Stromal cell of bone marrow (primary cell): ENCODE data around the gene ATP9B.

Source experiments
- DNase-seq: peaks from one replicate; pipeline ENCODE4 v3.0.0-alpha.2; 2012; ENCODE audit warnings: low read depth

ATP9B gene

DNA sequence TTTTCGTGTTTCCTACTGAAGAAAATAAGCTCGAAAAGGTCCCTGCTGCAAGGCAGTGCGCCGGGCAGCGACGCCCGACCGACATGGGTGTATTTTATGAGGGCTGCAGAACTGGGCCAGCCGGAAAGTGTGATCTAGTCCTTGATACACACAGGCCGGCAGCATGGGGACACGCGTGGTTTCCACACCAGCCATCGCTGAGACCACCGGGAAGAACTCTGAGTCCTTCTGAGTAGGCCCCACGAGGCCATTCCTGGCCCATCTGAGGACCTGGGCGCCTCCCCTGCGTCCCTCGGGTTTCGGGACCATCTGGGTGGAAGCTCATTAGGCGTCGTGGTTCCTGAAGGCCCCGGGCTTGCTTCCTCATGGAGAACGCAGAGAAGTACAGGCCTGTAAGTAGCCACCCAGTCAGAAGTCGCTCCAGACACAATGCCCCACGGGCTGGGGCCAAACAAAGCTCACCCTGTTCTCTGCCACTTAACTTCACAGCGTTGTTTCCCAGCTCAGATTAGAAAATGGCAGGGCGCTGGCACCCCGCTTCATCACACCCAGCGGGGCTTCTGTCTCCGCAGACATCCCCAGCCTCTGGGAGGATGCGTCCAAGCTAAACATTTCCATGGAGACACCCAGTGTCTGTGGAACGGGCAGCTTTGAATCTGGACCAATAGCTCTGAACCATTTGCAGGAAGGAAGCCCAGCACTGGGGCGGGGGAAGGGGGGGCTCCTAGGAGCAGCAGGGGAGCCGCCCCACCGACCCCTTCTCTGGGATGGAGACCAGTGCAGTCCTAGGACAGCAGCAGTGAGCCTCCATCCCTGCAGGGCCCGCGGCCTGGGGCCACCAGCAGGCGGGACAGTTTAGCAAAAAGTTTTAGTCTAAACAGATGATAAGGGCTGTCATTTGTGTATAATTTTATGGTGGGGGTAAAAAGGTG is 328.9 kb downstream of the ATP9B start:
- DNase-seq = no peak

DNA sequence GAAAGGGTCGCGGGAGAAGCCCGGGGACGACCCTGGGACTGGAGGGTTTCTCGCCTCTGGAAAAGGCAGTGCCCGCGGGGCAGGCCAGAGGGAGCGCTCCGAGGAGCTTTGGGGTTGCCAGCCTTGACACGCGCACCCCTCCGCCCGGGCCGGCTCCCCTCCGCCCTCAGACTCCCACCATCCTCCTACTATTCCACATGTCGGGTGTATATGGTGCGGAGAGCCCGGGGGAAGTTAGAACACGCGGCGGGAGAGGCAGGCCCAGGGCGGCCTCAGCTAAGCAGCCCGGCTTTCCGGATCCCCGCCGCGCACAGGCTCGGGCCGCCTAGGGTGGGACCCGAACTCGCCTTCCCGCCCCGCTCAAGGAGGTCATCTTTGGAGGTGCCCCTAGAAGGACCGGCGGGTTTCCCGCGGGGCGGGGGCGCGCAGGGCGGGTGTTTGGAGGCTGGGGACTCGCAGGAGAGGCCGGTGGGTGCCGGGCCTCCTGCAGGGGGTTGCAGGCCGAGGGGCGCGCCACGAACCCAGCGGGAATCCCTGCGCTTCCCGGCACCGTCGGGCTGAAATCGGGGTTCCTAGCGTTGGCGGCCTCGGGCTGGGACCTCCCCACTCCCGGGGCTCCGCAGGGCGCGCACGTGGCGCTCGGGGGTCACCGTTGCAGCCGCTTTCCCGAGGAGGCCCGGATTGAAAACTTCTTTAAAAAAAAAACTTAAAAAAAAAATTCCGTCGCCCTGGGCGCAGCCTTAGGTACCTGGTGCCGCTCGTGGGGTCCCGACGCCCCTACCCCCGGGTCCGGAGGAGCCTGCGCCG is 330.3 kb downstream of the ATP9B start:
- no peak for DNase-seq

GRCh38 chr18:79400091-79400590 is 330.9 kb downstream of the ATP9B start:
- DNase-seq = no peak

DNA sequence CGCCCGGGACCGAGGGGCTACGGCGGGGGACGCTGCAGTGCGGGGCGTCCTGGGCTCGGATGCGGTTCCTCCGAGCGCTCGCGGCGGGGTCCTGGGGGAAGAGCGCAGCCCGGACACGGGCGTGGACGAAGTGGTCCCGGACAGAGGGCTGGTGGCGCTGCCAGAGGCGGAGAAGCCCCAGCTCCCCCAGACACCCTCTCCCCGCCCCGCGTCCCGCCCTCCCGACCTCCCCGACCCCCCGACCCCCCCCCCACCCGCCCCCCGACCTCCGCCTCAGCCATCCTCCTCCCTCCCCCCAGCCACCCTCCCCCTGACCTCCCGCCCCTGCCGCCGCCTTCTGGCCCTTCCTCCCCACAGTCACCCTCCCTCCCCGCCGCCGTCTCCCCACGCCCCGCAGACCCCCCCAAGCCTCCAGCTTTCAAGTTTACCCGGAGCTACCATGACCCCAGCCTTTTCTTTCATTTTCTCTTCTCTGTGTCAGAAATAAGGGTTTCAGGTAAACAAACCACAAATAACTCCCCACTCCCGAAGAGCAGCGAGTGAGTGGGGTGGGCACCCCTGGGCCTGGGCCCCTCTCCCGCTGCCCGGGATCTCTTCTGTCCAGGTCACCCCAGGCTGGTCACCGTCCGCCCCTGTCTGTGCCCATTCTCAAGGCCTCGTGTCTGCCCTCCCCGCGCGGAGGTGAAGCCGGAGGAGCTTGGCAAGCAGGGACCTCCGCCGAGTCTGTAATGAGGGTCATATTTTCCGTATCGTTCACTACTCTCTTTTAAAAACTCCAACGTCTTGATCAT is 331.6 kb downstream of the ATP9B start:
- DNase-seq = no peak

DNA sequence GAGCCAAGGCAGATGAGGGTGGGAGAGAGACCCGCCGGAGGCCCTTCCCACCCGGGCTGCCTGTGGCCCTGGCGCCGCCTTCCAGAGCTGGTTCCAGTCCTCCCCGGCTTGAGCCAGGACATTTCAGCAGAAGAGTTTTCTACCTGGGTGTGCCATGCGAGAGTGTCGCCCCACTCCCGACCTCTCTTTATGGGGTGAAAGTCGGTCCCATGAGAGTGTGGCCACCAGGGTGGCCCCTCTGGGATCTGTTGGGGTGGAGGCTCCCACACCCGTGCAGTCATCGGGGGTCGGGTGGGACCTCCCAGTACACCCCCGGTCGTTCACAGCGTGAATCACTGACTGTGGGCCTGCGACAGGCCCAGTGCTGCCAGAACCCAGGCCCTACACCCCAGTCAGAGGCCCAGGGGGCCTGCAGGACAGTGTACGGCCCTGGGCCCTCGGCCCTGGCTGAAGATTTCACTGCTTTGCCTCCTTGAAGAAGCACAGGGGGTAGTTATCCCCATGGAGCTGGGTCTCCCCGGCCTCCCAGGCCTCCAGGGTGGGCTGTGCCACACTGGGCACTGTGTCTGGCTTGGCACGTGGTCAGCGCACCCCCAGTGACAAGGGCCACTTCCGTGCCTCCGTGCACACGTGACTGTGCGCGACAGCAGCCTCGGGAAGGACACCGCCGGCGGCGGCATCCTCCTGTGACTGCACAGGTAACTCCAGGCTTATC is 332.5 kb downstream of the ATP9B start:
- DNase-seq = no peak

- DNase-seq = no peak
Measured at GRCh38 chr18:79402209-79402576, 333.0 kb downstream of the ATP9B start.

DNA sequence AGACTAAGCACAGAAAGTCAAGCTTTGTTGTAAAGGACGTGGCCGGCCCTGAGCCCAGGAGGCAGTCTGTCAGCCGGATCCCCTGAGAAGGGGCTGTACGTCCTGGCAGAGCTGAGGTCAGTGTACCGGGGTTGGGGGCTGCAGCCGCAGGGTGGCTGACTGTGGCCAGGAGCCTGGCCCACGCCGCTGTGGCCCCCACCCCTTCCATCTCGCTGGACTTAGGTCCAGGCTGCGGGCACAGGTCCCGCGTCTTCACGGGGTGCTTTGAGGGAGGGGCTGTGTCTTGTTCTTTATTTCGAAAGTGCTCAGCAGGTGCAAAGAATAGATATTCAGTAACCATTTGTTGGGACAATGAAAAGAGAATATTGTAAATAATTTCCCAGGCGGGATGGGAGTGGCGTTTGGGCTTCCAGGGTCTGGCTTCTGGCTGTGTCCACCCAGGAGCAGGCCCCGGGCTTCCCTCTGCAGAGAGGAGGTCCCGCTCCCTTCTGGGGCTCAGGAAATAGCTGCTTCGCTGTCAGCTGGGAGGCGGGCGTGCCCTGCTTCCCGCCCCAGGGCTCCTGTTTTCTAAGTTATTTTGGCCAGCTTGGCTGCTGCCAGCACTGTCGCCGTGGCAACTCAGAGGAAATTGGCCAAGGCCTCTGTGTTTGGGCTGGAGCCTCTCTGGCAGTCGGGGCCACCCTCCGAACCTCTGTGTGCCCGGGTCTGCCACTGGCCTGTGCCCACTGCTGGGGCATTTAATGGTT is 334.0 kb downstream of the ATP9B start:
- peak; percentile 58 for DNase-seq

DNA sequence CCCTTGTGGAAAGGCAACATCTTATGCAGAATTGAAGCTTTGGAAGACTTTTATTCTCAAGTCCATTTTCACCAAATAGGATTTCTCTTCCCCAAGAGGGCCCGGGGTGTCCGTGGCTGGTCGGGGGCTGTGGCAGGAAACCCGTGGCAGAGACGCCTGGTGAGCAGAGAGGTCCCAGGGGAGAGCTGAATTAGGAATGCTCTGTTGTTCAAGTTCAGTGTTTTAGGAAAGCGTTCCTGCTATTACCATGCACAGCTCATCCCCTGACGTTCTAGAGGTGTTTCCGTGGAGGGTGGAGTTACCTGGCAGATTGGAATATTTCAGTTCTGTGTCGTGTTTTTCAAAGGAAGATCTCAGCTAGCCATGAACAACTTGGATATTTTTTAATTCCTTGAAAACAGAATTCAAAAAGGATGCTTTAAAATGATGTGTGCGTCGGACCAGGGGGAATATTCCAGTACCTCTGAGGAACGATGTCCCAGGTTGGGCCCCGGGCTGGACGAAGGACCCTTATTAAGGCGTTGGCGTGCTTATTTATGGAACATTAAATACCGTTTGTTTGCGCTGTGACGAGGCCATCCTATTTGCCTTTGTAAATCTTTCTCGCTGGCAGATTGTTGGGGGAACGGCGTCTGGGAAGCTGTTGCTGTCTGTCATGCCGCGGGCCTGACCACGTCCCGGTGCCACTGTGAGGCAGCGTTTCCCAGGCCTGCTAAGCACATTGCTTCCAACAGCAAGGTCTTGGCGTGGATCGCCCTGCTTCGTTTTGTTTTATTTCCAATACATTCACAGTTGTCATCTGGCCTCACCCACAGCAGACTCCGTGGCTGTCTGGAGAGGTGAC is 334.8 kb downstream of the ATP9B start:
- DNase-seq = no peak

DNA sequence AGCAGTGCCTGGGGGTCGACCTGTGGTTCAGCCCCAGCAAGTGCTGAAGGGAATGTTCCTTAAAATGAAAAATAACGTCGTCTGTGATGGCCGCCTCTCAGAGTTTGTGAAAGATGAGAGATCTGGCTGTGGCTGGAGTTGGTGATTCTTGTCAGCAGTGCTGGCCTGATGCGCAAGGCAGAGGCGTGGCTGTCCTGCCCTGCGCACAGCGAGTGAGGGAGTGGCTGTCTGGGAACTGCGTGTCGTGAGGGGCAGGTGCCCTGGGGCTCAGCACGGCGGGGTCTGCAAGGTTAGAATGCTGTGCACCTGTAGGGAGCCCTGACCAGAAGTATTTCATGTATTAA is 335.3 kb downstream of the ATP9B start:
- DNase-seq = no peak

GRCh38 chr18:79405019-79405780 is 336.0 kb downstream of the ATP9B start:
- no peak for DNase-seq

DNA sequence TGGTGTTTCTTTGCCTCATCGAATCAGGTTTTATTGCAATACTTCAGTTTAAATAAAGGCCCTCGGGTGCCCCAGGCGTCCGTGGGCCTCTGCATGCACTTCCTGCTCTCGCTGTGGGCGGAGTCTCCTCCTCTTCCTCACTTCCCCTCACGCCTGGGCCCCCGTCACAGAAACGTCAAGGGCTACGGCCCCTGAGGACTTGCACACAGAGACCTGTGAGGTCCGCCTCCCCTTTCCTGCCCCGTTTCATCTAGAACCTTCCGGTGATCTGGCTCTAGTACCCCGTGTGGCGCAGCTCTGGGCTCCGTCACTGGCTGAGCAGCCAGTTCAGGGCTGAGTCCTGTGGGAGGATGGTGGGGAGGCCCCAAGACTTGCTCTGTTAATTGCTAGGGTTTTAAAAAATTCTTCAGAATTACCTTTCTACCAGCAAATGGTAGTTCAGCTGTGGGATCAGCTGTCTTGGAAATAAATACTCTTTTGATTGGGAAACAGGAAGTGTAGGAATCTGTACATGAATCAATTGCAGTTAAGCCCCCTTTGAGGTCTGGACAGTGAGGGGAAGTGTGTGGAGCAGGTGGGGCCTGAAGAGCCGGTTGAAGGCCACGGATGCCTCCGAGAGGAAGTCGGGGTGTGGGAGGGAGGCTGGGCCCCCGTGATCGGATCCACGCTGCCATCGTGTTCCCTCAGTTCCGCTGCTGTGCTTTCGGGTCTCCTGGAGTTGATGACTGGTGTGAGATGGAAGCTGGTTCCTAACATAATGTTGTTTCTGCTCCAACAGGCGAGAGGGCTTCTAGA is 336.8 kb downstream of the ATP9B start:
- DNase-seq = no peak

DNA sequence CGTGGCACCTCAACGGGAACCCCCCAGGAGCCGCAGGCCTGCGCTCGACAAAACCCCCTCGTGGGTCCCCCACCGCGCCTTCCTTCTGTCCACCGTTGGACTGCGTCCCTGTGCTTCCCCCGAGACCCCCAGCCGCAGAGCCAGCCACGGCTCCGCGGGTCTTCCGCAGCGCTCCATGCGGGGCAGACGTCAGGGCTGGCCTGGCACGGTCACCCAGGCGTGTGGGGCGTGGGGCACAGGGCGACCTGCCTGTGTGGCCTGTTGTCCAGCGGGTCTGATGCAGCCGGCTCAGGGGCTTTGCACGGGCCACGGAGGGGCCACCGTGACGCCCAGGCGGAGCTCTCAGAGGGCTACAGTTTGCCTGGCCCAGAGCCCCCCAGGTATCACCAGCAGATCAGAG is 337.5 kb downstream of the ATP9B start:
- DNase-seq = no peak

GRCh38 chr18:79409313-79409712 is 340.1 kb downstream of the ATP9B start:
- no peak for DNase-seq

DNA sequence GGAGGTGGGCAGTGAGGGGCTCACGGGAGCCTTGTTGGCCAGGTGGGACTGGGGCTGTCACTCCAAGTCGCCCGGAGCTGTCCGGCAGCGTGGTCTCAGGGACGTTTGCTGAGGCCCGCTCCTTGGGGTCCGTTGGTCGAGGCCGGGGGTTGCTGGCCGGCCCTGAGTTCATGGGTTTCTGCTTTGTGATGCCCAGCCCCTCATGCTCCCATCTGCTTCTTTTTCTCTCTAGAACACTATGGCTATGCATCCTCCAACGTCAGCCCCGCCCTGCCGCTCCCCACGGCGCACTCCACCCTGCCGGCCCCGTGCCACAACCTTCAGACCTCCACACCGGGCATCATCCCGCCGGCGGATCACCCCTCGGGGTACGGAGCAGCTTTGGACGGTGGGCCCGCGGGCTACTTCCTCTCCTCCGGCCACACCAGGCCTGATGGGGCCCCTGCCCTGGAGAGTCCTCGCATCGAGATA is 341.0 kb downstream of the ATP9B start:
- DNase-seq = no peak

GRCh38 chr18:79410731-79411613 is 341.8 kb downstream of the ATP9B start:
- DNase-seq = no peak

DNA sequence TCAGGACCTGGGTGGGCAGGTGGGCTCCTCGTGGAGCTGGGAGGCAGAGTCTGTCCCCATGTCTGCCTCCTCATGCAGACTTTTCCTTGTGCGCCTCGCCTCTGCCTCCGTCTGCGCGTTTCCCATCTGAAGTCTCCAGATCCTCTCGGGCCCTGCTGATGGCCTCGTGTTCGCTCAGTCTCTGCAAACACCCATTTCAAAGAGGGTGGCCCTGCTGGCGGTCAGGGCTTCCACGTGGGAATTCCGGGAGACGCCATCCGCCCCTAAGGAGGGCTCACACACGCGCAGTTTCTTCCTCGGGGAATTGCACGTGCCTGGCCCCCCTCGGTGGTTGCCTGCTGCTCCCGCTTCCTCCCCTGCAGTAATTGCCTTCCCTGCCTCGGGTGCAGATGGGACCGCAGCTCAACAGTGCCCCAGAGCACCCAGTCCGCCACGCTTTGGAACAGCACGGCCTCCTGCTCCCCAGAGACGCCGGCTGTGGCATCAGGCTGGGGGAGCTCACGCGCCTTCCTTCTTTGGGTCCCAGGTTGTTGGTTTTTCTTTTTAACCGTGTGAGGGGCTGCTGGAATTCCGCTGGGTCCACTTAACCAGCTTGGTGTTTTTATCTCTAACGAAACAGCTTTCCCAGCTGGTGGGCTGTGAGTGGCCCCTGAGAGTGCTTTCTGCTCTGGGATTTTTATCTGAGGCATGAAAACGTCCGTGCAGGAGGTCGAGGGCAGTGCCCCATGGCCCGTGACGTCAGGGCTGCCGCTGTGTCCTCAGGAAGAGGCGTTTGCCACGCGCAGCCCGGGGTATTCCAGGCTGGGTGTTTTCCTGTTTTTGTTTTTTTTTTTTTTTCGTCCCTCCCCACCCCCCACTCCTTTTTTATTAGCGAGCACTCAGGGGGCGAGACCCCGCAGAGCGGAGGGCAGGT is 342.7 kb downstream of the ATP9B start:
- no peak for DNase-seq
